Kidney (tissue), 14 donors: Measurements from ENCODE around the gene ZC3HAV1. TPM values are rescaled to one million over a fixed set of nuclear protein-coding genes. Genes with fewer than 3 reads are reported as not detected.

Experiments used
- DNase-seq, 5 donors: peaks; one replicate each; pipeline ENCODE4 v3.0.0-alpha.2; 2013 to 2020
- FAIRE-seq: peaks from 2 replicates; lab custom pipeline; 2012; peaks lifted over from hg19 to GRCh38; lab: Jason Lieb, UNC
- H3K27ac ChIP-seq, 2 donors: one replicate each; pipeline ENCODE4 v1.7.0; 2013; ENCODE audit warnings: low read depth in 2 of 2, low read length in 2 of 2, inconsistent platforms in 1 of 2
- H3K27me3 ChIP-seq: one replicate; pipeline ENCODE4 v1.7.1; 2013; ENCODE audit warnings: low read length, inconsistent platforms; ENCODE audit not compliant: control insufficient read depth, insufficient read depth
- H3K36me3 ChIP-seq, 3 donors: one replicate each; pipeline versions ENCODE4 v1.7.0 to v1.7.1; 2013; ENCODE audit warnings: low read length in 3 of 3, control low read depth in 1 of 3, inconsistent platforms in 1 of 3; ENCODE audit not compliant: insufficient read depth in 3 of 3, control insufficient read depth in 2 of 3
- H3K4me1 ChIP-seq, 3 donors: one replicate each; pipeline versions ENCODE4 v1.7.0 to v1.7.1; 2013; ENCODE audit warnings: low read length in 3 of 3, inconsistent platforms in 1 of 3, low read depth in 1 of 3; ENCODE audit not compliant: control insufficient read depth in 2 of 3, insufficient read depth in 2 of 3
- H3K4me3 ChIP-seq, 3 donors: one replicate each; pipeline versions ENCODE4 v1.7.0 to v1.8.1; 2013; ENCODE audit warnings: low read length in 3 of 3, control low read depth in 1 of 3, inconsistent platforms in 1 of 3
- H3K9ac ChIP-seq, 3 donors: one replicate each; pipeline versions ENCODE4 v1.7.0 to v1.7.1; 2013; ENCODE audit warnings: low read length in 3 of 3, control low read depth in 1 of 3, inconsistent platforms in 1 of 3
- H3K9me3 ChIP-seq, 3 donors: one replicate each; pipeline versions ENCODE4 v1.7.0 to v1.7.1; 2013; ENCODE audit warnings: low read length in 3 of 3, control low read depth in 1 of 3, inconsistent platforms in 1 of 3; ENCODE audit not compliant: control insufficient read depth in 2 of 3, insufficient read depth in 1 of 3
- CTCF ChIP-seq: IDR thresholded peaks from 3 replicates; pipeline ENCODE4 v1.5.1; 2012; ENCODE audit warnings: mild to moderate bottlenecking, moderate library complexity, borderline replicate concordance; ENCODE audit not compliant: insufficient read depth; ENCODE audit errors: extremely low read depth
- intact Hi-C: fragments of 100-400 bp; cut with DNase I; formaldehyde crosslinking; loops from one replicate; pipeline ENCODE4 v1.11.1; 2022
- polyA plus RNA-seq: library from polyadenylated mRNA; stranded (reverse); fragments of 350-450 nt; fragmentation: Illumina TruSeq; extraction: RNeasy Lipid Tissue Mini Kit (QIAGEN cat#74804); gene quantifications from one replicate; pipeline ENCODE4 v1.2.3, GENCODE V29; 2014; ENCODE audit warnings: low read depth, low replicate concordance; ENCODE audit not compliant: insufficient read depth
- total RNA-seq: library from RNA; stranded (reverse); fragmentation: NEBNext Ultra II Directional; extraction: Animal tissue kit (Norgen Biotek cat#: 25700); gene quantifications from one replicate; pipeline ENCODE4 v1.2.1, GENCODE V29; 2021
- donor health status: control.
- donor health status: control.
- donor health status: control.
- donor health status: control.
- donor health status: control.
- donor health status: DM: yes; HTN: yes; CAD: no.
- donor health status: Normal renal cell carcinoma (clear cell type).

ZC3HAV1 gene
- total and polyA plus RNA-seq, 2 donors from 2014 or later = 11.1 to 40.2 TPM

- TF ChIP-seq CTCF = no peak
- no peaks in the 10 kb centered on the region for H3K9me3 ChIP-seq
- no peak overlapping the region for H3K9ac ChIP-seq
- H3K27me3 ChIP-seq = no peaks in the 10 kb centered on the region
- H3K27ac ChIP-seq = peak overlapping the region; percentile 14 to 55
- FAIRE-seq (no peak), DNase-seq (no peak)
- H3K4me3 ChIP-seq = no peak overlapping the region
- peaks cover 0 to 3% (median 0%) of the 10 kb centered on the region in 3 donors for H3K4me1 ChIP-seq
- intact Hi-C loops = no loop called here
- no peaks in the 10 kb centered on the region for H3K36me3 ChIP-seq
These were observed 8.8 kb upstream of the ZC3HAV1 start for GRCh38 chr7:139118234-139118804.

DNA sequence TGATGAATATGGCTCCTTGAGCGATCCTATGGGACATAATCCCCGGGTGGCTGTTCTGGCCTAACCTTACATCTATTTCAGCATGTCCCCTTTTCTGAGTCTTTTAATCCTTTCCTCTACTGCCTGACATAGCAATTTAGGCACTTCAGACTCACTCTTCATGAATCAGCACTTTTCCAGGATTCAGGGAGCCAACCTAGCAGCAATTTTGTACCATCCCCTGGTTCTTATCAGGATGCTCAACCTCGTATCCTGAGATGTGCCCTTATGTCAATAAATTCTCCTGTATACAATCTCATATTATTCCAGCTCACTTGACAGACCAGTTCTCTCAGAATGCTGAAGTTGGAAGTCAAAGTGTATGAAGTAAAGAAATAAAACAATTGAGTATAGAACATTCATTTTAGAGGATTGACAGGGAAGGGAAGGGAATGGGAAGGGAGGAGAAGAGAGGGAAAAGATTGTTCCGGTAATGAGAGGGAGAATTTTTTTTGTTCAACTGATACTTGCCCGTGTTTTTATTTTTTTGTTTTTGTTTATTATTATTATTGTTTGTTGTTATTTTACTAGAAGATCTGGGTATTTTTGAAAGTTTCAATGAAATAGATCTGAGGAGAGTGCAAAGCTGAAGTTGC is 8.2 kb upstream of the ZC3HAV1 start:
- Histone ChIP-seq H3K27ac (no peak overlapping the region), H3K27me3 (no peaks in the 10 kb centered on the region), H3K4me3 (no peak overlapping the region), H3K9ac (no peak overlapping the region), H3K9me3 (no peaks in the 10 kb centered on the region), H3K36me3 (no peaks in the 10 kb centered on the region), H3K4me1 (peaks cover 0 to 3% (median 0%) of the 10 kb centered on the region in 3 donors)
- intact Hi-C loops = no loop called here
- no peak for TF ChIP-seq CTCF
- no peak for FAIRE-seq
- DNase-seq = no peak

- FAIRE-seq (no peak), DNase-seq (no peak)
- no peak overlapping the region for H3K9ac ChIP-seq
- no peaks in the 10 kb centered on the region for H3K36me3 ChIP-seq
- H3K27ac ChIP-seq = no peak overlapping the region
- no peak for TF ChIP-seq CTCF
- no peaks in the 10 kb centered on the region for H3K9me3 ChIP-seq
- intact Hi-C loops = no loop called here
- peaks cover 0 to 3% (median 0%) of the 10 kb centered on the region in 3 donors for H3K4me1 ChIP-seq
- no peak overlapping the region for H3K4me3 ChIP-seq
- H3K27me3 ChIP-seq = no peaks in the 10 kb centered on the region
These were observed 7.5 kb upstream of the ZC3HAV1 start for GRCh38 chr7:139116999-139117398.
